ENCODE results near the gene ABCA7.

The ABCA7 gene

DNA sequence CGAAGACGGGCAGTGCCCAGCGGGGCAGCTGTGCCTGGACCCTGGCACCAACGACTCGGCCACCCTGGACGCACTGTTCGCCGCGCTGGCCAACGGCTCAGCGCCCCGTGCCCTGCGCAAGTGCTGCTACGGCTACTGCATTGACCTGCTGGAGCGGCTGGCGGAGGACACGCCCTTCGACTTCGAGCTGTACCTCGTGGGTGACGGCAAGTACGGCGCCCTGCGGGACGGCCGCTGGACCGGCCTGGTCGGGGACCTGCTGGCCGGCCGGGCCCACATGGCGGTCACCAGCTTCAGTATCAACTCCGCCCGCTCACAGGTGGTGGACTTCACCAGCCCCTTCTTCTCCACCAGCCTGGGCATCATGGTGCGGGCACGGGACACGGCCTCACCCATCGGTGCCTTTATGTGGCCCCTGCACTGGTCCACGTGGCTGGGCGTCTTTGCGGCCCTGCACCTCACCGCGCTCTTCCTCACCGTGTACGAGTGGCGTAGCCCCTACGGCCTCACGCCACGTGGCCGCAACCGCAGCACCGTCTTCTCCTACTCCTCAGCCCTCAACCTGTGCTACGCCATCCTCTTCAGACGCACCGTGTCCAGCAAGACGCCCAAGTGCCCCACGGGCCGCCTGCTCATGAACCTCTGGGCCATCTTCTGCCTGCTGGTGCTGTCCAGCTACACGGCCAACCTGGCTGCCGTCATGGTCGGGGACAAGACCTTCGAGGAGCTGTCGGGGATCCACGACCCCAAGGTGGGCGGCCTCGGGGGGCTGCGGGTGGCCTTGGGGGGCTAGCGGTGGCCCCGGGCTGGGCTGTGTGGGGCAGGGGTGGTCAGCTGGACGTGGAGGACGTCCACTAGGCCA is 34.9 kb upstream of the ABCA7 start:
- Histone ChIP-seq H3K27me3 (ENCODE audit: control insufficient read depth, insufficient read depth, low read length) (peaks cover 28% of the 10 kb centered on the region), H3K9ac (ENCODE audit: low read length) (no peak overlapping the region), H3K4me3 (ENCODE audit: low read length) (no peak overlapping the region), H3K36me3 (ENCODE audit: control insufficient read depth, insufficient read depth, low read length) (no peaks in the 10 kb centered on the region), H3K4me1 (ENCODE audit: control insufficient read depth, insufficient read depth, low read length) (peaks cover 8% of the 10 kb centered on the region), H3K9me3 (ENCODE audit: control insufficient read depth, low read length) (no peaks in the 10 kb centered on the region)

DNA sequence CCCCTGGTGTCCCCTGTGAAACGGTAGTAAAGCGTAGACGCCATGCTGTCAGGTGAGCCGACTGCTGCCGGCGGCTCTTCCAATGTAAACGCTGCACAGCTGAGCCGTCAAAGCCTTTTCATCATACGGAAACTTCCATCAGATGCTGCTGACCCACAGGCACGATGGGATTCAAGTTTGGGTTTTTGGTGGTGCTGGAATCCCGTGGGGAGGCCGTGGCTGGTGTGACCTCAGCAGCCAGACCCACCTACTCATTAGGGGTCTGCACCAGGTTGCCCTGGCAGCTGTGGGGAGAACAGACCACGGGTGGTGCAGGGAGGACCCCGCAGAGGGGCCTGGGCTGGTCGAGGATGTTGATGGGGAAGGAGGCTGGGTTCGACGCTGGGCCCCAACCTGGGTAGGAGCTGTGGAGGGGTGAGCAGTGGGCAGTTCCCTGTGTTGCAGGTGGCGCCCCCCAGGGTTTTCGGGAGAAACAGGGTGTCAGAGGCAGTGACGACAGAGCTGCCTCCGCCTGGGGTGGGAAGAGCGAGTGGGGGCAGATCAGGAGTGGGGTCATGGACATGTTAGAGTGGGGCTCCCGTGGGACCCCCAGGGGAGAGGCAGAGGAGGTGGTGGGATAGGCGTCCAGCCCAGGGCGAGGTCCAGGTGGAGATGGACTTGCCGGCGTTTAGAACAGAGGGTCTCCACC is 33.1 kb upstream of the ABCA7 start:
- Histone ChIP-seq H3K27me3 (ENCODE audit: control insufficient read depth, insufficient read depth, low read length) (peaks cover 15% of the 10 kb centered on the region), H3K9ac (ENCODE audit: low read length) (no peak overlapping the region), H3K4me3 (ENCODE audit: low read length) (no peak overlapping the region), H3K36me3 (ENCODE audit: control insufficient read depth, insufficient read depth, low read length) (no peaks in the 10 kb centered on the region), H3K9me3 (ENCODE audit: control insufficient read depth, low read length) (no peaks in the 10 kb centered on the region), H3K4me1 (ENCODE audit: control insufficient read depth, insufficient read depth, low read length) (no peaks in the 10 kb centered on the region)

DNA sequence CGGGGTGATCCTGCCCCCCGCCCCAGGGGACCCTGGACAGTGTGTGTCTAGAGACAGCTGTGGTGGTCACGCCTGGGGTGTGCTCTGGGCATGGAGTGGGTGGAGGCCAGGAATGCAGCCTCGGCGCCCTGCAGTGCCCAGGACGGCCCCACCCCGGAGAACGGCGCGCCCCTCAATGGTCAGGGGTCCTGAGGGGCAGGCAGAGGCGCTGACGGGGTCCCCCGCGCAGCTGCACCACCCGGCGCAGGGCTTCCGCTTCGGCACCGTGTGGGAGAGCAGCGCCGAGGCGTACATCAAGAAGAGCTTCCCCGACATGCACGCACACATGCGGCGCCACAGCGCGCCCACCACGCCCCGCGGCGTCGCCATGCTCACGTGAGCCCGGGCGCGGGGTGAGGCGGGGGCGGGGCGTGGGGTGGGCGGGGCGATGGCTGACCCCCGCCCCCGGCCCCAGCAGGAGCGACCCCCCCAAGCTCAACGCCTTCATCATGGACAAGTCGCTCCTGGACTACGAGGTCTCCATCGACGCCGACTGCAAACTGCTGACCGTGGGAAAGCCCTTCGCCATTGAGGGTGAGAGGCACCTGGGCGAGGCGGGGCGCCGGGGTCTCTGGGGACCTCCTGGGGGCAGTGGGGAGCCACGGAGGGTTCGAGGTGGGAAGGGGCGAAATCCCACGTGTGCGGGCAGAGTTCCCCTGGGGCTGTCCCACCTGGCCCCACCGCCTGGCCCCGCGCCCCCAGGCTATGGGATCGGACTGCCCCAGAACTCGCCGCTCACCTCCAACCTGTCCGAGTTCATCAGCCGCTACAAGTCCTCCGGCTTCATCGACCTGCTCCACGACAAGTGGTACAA is 32.3 kb upstream of the ABCA7 start:
- H3K4me1 ChIP-seq (ENCODE audit: control insufficient read depth, insufficient read depth, low read length) = no peaks in the 10 kb centered on the region
- H3K9ac ChIP-seq (ENCODE audit: low read length) = no peak overlapping the region
- H3K36me3 ChIP-seq (ENCODE audit: control insufficient read depth, insufficient read depth, low read length) = no peaks in the 10 kb centered on the region
- H3K27me3 ChIP-seq (ENCODE audit: control insufficient read depth, insufficient read depth, low read length) = peaks cover 10% of the 10 kb centered on the region
- no peak overlapping the region for H3K4me3 ChIP-seq (ENCODE audit: low read length)
- H3K9me3 ChIP-seq (ENCODE audit: control insufficient read depth, low read length) = no peaks in the 10 kb centered on the region

DNA sequence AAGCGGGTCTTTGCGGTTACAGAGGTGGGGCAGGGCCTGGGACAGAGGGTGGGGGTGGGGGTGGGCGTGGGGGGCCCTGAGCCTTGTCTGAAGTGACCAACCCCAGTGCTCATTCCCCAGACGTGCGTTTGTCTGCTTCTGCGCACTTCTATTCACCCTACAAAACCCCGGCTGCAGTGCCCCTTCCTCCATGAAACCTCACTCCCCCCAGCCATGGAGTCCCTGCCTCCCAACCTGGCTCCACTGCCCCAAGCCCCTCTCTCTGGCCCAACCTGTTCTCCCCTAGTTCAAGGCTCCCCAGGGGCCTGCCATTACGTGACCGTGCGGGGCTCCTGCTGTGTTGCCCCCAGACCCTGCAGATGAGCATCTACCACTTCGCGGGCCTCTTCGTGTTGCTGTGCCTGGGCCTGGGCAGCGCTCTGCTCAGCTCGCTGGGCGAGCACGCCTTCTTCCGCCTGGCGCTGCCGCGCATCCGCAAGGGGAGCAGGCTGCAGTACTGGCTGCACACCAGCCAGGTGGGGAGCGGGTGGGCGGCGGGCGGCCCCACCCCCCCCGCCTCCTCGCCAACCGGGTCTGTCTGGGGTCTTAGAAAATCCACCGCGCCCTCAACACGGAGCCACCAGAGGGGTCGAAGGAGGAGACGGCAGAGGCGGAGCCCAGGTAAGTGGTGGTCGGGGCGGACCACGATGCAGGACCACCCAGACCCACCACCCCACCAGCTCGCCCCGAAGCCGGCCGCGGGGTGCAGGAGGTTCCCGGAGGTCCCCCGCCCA is 31.5 kb upstream of the ABCA7 start:
- peaks cover 7% of the 10 kb centered on the region for H3K27me3 ChIP-seq (ENCODE audit: control insufficient read depth, insufficient read depth, low read length)
- H3K36me3 ChIP-seq (ENCODE audit: control insufficient read depth, insufficient read depth, low read length) = no peaks in the 10 kb centered on the region
- no peak overlapping the region for H3K4me3 ChIP-seq (ENCODE audit: low read length)
- no peak overlapping the region for H3K9ac ChIP-seq (ENCODE audit: low read length)
- H3K4me1 ChIP-seq (ENCODE audit: control insufficient read depth, insufficient read depth, low read length) = no peaks in the 10 kb centered on the region
- H3K9me3 ChIP-seq (ENCODE audit: control insufficient read depth, low read length) = no peaks in the 10 kb centered on the region

DNA sequence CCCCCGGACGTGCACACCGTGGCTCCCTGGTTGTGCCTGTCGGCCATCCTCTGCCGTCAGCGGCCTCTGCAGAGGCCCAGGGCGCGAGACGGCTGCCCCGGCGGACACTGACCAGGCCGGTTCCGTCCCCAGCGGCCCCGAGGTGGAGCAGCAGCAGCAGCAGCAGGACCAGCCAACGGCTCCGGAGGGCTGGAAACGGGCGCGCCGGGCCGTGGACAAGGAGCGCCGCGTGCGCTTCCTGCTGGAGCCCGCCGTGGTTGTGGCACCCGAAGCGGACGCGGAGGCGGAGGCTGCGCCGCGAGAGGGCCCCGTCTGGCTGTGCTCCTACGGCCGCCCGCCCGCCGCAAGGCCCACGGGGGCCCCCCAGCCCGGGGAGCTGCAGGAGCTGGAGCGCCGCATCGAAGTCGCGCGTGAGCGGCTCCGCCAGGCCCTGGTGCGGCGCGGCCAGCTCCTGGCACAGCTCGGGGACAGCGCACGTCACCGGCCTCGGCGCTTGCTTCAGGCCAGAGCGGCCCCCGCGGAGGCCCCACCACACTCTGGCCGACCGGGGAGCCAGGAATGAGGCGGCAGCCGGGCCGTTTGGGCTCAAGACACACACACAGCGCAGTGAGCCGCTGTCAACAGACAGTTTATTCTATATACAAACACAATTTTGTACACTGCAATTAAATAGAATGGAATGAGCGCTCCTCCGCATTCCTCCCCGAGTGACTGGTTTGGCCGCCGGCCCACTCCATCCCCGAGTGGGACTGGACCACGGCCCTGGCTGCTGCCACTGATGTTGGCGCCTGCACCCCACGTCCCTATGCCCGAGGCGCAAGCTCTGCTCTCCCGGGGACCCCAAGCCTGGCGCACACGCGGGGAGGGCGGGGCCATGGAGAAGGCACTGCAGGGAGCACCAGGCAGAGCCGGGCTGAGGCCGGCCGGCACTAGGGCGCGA is 30.6 kb upstream of the ABCA7 start:
- Histone ChIP-seq H3K4me3 (ENCODE audit: low read length) (no peak overlapping the region), H3K36me3 (ENCODE audit: control insufficient read depth, insufficient read depth, low read length) (peaks cover 4% of the 10 kb centered on the region), H3K9ac (ENCODE audit: low read length) (no peak overlapping the region), H3K9me3 (ENCODE audit: control insufficient read depth, low read length) (no peaks in the 10 kb centered on the region), H3K27me3 (ENCODE audit: control insufficient read depth, insufficient read depth, low read length) (peaks cover 3% of the 10 kb centered on the region), H3K4me1 (ENCODE audit: control insufficient read depth, insufficient read depth, low read length) (no peaks in the 10 kb centered on the region)

DNA sequence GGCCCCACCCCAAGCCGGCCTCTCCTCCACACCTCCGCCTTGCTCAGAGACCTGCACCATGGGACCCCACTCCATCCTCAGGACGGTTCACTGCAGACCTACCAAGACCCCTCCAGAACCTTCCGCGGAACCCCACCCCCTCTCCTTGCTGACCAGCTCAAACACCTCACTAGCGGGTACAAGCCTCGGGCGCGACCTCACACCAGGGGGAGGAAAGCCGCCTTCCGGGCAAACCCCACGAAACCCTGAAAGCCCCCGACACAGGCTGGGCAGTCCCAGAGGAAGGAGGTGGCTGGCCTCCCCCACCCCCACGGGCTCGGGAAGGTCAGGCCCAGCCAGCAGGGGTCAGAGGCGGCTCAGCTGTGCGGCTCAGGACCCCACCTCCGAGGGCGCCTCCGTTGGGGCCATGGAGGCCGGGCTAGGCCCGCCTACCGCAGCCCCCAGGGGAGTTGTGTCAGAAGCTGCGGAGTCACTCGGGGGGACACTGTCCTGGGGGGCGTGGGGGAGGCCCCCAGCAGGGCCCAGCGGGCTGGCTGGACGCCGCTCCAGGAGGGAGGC is 29.8 kb upstream of the ABCA7 start:
- no peaks in the 10 kb centered on the region for H3K9me3 ChIP-seq (ENCODE audit: control insufficient read depth, low read length)
- no peak overlapping the region for H3K9ac ChIP-seq (ENCODE audit: low read length)
- no peaks in the 10 kb centered on the region for H3K27me3 ChIP-seq (ENCODE audit: control insufficient read depth, insufficient read depth, low read length)
- peaks cover 4% of the 10 kb centered on the region for H3K36me3 ChIP-seq (ENCODE audit: control insufficient read depth, insufficient read depth, low read length)
- H3K4me1 ChIP-seq (ENCODE audit: control insufficient read depth, insufficient read depth, low read length) = no peaks in the 10 kb centered on the region
- H3K4me3 ChIP-seq (ENCODE audit: low read length) = no peak overlapping the region

DNA sequence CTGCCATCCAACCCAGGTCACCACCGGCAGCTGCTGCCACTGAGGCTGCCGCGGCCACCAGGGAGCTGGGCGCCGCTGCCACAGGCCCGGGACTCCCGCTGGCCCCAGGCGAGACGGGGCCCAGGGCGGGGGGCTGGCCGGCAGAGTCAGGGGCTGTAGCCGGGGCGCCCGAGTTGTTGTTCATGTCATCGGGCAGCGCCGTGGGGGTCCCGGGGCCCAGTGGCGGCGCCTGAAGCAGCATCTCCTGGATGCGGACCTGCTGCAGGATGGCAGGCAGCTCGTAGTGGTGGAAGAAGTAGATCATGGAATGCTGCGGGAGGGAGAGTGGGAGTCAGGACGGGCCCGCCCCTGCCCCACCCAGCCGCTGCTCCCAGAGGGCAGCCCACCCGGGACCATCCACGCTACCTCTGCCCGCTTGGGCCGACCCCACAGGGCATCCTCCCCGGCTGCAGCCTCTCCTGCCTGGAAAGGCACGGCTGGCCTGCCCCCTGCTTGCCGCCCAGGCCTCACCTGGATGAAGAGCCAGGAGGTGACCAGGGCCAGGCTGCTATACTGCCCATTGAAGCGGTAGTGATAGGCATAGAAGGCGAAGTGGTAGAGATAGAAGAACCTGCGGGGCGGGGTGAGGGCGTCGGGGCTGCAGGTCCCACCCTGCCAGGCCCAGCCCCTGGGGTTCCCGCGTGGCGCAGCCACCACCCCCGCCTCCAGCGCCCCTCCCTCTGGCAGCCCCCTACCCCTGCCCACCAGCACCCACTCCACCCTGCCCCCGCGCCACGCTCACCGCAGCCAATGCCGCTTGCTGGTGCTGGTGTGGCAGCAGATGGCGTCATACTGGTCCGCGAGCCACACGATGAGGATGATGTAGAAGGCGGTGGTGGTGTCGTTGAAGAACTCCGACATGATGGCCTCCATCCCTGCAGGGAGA is 29.1 kb upstream of the ABCA7 start:
- peaks cover 6% of the 10 kb centered on the region for H3K4me1 ChIP-seq (ENCODE audit: control insufficient read depth, insufficient read depth, low read length)
- no peaks in the 10 kb centered on the region for H3K27me3 ChIP-seq (ENCODE audit: control insufficient read depth, insufficient read depth, low read length)
- peaks cover 4% of the 10 kb centered on the region for H3K36me3 ChIP-seq (ENCODE audit: control insufficient read depth, insufficient read depth, low read length)
- no peak overlapping the region for H3K9ac ChIP-seq (ENCODE audit: low read length)
- no peaks in the 10 kb centered on the region for H3K9me3 ChIP-seq (ENCODE audit: control insufficient read depth, low read length)
- H3K4me3 ChIP-seq (ENCODE audit: low read length) = no peak overlapping the region

DNA sequence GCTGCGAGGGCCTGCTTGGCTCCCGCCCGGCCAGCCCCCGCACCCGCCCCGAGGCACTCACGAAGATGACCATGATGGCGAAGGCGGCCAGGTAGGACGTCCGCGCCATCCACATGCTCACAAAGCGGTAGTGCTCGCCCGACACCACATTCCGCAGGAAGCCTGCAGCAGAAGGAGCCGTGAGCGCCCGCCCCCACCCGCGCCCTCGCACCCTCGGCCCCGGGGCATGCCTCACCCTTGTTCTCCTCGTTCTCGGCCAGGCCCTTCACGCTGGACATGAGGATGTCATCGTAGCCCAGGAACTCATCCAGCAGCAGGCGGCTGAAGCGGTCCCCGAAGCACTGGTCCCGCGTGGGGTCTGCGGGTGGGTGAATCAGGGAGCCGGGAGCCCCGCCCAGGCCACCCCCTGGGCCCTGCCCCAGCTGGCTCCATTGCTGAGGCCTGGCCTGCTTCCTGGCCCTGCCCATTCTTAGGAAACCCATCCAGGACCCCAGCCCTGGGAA is 28.0 kb upstream of the ABCA7 start:
- Histone ChIP-seq H3K36me3 (ENCODE audit: control insufficient read depth, insufficient read depth, low read length) (peaks cover 4% of the 10 kb centered on the region), H3K9ac (ENCODE audit: low read length) (no peak overlapping the region), H3K4me3 (ENCODE audit: low read length) (no peak overlapping the region), H3K9me3 (ENCODE audit: control insufficient read depth, low read length) (no peaks in the 10 kb centered on the region), H3K27me3 (ENCODE audit: control insufficient read depth, insufficient read depth, low read length) (no peaks in the 10 kb centered on the region), H3K4me1 (ENCODE audit: control insufficient read depth, insufficient read depth, low read length) (peaks cover 16% of the 10 kb centered on the region)

DNA sequence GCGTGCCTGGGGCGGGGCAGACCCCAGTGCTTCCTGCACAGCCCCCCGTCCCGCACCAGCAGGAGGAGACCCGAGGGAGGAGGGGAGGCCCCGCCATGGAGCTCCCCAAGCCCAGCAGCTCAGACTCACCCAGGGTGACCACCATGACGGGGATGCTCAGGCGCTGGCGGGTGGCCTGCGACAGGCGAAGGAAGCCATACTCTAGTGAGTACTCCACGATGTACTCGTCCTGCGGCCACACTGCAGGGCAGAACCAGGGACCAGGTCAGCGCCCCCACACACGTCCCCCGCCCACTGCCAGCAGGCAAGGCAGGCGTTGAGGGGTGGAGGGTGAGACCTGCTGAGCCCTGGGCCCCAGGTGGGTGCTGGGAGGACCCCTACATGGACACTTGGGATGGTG is 27.6 kb upstream of the ABCA7 start:
- Histone ChIP-seq H3K4me1 (ENCODE audit: control insufficient read depth, insufficient read depth, low read length) (peaks cover 21% of the 10 kb centered on the region), H3K9ac (ENCODE audit: low read length) (no peak overlapping the region), H3K27me3 (ENCODE audit: control insufficient read depth, insufficient read depth, low read length) (no peaks in the 10 kb centered on the region), H3K4me3 (ENCODE audit: low read length) (no peak overlapping the region), H3K9me3 (ENCODE audit: control insufficient read depth, low read length) (no peaks in the 10 kb centered on the region), H3K36me3 (ENCODE audit: control insufficient read depth, insufficient read depth, low read length) (peaks cover 4% of the 10 kb centered on the region)

DNA sequence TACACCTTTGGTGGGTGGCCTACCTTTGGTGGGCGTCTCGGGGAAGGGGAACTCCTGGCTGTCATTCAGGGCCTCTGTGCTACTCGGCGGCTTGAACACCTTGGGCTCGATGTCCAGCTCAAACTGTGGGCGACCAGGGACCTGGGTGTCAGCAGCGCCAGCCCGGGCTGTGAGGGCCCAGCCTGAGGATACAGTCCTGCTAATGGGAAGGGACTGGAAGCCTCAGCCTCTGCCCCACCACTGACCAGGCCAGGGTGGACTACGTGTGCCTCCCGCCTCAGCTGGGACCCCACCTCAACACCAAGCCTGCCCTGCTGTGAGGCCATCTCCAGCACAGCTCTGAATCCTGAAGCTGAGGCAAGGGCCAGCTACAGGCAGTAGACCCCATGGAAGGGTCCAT is 26.7 kb upstream of the ABCA7 start:
- Histone ChIP-seq H3K36me3 (ENCODE audit: control insufficient read depth, insufficient read depth, low read length) (peaks cover 4% of the 10 kb centered on the region), H3K9ac (ENCODE audit: low read length) (no peak overlapping the region), H3K27me3 (ENCODE audit: control insufficient read depth, insufficient read depth, low read length) (no peaks in the 10 kb centered on the region), H3K9me3 (ENCODE audit: control insufficient read depth, low read length) (no peaks in the 10 kb centered on the region), H3K4me3 (ENCODE audit: low read length) (no peak overlapping the region), H3K4me1 (ENCODE audit: control insufficient read depth, insufficient read depth, low read length) (peaks cover 29% of the 10 kb centered on the region)

Data from mucosa of stomach (tissue), 1 donor.